Astrocyte of the cerebellum (primary cell): ENCODE measurements around the gene TTF2.

ENCODE experiments used
- DNase-seq: peaks from one replicate; pipeline ENCODE4 v3.0.0-alpha.2; 2011; ENCODE audit warnings: low read depth
- H3K4me3 ChIP-seq: 2 replicates; pipeline ENCODE4 v1.5.1; 2011; ENCODE audit warnings: mild to moderate bottlenecking, low read depth, low read length, moderate library complexity
- in situ Hi-C: cut with HindIII; loops from 2 replicates; pipeline ENCODE4 v1.10.0; 2017; ENCODE audit warnings: low sequenced_read_pairs
- TF ChIP-seq, protein P1 (sequence below): IDR thresholded peaks from 2 replicates; pipeline ENCODE4 v1.5.1; 2012; ENCODE audit warnings: low read length, low read depth, moderate library complexity, mild to moderate bottlenecking; ENCODE audit errors: missing control alignments

The TTF2 gene

DNA sequence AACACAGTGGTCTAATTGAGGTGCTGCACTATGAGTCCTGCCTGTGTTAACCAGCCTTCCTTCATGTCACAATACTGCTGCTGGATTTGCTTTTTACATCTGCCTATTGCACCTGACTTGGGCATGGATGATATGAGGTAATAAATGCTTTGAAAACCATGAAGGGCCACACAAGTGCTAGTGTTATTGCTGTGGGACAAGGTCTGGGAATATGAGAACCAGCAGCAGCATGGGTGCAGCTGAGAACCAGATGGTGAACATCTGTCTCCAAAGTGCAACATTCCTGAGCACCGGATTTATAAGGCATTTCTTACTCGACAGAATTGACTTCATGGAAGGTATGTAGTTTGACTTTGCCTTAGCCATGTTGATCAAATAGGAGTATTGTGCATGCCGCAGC, 44.9 kb downstream of the TTF2 start:
- no peak overlapping the region for H3K4me3 ChIP-seq
- in situ Hi-C loops = no loop called here
- TF ChIP-seq, protein P1, sequence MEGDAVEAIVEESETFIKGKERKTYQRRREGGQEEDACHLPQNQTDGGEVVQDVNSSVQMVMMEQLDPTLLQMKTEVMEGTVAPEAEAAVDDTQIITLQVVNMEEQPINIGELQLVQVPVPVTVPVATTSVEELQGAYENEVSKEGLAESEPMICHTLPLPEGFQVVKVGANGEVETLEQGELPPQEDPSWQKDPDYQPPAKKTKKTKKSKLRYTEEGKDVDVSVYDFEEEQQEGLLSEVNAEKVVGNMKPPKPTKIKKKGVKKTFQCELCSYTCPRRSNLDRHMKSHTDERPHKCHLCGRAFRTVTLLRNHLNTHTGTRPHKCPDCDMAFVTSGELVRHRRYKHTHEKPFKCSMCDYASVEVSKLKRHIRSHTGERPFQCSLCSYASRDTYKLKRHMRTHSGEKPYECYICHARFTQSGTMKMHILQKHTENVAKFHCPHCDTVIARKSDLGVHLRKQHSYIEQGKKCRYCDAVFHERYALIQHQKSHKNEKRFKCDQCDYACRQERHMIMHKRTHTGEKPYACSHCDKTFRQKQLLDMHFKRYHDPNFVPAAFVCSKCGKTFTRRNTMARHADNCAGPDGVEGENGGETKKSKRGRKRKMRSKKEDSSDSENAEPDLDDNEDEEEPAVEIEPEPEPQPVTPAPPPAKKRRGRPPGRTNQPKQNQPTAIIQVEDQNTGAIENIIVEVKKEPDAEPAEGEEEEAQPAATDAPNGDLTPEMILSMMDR = no peak
- DNase-seq = no peak

DNA sequence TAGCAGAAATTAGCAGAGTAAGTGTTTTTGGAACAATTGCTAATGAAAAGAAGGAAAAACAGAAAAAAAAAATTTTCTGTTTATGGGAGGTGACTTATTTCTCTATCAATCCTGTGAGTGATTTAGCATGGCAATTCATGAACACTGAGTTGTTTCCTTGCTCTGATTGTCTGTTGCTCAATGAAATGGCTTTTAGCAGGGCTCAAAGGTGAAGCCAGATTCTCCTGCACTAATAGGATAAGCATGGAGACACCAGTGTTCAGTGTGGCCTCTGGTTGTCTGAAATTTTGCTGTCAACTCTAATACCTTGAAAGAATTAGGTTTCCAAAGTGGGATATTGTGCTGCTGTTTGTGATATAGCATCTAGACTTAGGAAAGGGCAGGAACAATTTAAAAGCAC, 45.6 kb downstream of the TTF2 start:
- H3K4me3 ChIP-seq = no peak overlapping the region
- in situ Hi-C loops = no loop called here
- TF ChIP-seq, protein P1 = no peak
- DNase-seq = no peak

DNA sequence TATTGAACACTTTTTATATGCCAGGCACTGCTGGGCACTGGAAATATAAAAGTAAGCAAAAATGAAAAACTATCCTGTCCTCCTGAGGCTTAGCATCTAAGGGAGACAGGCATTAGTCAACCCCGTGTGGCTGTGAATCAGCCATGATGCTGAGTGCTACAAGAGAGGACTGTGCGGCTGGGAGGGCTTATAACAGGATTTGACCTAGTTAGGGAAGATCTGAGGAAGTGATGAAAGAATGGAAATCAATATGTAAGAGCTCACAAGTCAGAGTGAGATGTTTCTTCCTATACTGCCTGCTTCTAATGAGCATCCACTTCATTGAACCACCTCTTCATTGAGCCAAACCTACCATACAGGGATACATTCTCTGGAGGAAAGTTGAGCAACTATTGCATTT, 46.4 kb downstream of the TTF2 start:
- TF ChIP-seq, protein P1 = no peak
- in situ Hi-C loops = no loop called here
- no peak overlapping the region for H3K4me3 ChIP-seq
- no peak for DNase-seq

DNA sequence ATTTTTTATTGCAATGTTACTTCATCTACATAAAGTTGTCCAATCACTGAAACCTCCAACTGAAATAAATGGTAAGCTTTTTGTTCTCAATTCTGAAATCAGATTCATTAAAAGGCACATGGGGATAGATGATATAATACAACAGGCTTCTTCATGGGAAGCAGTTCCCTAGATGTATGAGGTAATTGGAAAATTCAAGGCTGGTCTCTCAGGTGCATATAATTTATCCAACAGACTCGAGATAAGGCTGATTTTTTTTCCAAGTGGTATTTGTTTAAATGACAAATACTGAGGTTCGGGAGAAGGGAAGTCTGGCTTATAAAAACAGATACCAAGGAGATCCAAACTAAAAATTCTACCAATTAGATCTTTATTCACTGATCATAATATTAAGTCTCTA, 47.2 kb downstream of the TTF2 start:
- H3K4me3 ChIP-seq = no peak overlapping the region
- no peak for DNase-seq
- in situ Hi-C loops = no loop called here
- TF ChIP-seq, protein P1 = no peak

DNA sequence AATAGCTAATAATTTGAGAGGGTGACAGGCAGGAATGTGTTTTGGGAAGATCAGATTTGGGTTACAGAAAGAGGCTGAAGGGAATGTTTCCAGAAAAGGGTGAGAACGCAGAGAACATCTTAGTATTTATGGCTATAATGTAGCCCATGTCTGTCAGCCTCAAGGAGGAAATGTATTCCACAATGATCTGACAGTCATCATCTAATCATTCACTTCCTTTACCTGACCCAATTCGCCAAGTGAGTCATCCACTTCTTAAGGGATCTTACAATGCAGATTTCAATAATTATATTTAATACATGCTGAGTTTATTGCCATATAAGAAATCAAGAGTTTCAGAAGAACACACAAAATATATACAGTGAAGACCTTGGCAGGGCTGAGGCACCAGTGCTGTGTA, 50.6 kb downstream of the TTF2 start:
- in situ Hi-C loops = no loop called here
- DNase-seq = no peak
- H3K4me3 ChIP-seq = no peak overlapping the region
- TF ChIP-seq, protein P1 = no peak

DNA sequence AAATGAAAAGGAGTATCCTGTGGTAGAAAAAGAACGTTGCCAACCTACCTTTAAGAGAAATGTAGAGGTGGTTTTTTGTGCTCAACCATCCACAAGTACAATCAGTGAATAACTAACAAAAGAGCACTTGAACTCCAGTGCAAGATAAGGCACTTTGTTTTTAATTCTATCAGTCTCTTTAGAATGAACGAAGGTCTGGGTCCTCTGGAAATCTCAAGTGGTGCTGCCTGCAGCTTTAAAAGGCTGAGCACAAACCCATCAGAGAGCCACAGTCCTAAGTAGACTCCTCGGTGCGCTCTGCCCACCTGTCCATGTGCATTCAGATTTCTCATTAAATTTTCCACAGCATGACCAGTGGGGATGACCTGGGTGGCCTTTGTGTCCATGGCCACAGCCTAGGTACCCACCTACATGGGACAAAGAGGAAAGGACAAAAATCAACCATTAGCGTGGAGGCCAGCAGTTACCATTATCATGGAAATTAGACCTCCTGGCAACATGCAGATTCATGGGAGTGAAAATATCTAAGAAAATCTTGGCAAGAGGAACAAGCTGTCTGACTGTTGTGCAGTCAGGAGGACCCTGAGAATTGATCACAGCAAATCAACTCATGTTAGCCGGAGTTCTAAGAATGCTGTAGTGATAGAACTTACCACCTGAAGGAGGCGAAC, 52.1 kb downstream of the TTF2 start:
- no peak overlapping the region for H3K4me3 ChIP-seq
- in situ Hi-C loops = no loop called here
- TF ChIP-seq, protein P1 = no peak
- DNase-seq = no peak
